Activated CD4-positive, alpha-beta T cell treated with anti-CD3 and anti-CD28 coated beads for 24 hours (primary cell): ENCODE data around the gene PROM1.
A peak's percentile ranks its signal among the peaks of the same experiment; 100 is the strongest.

Source experiments
- DNase-seq, 2 donors: peaks; one replicate each; pipeline ENCODE4 v3.0.0-alpha.2; 2020; ENCODE audit warnings: low read depth in 2 of 2

The PROM1 gene

GRCh38 chr4:15988222-15988621 is 95.6 kb downstream of the PROM1 start:
- no peak for DNase-seq

GRCh38 chr4:15986907-15987306 is 96.9 kb downstream of the PROM1 start:
- DNase-seq: no peak

- no peak for DNase-seq
Measured at GRCh38 chr4:15983610-15984009, 100.2 kb downstream of the PROM1 start.

- DNase-seq: no peak
Measured at GRCh38 chr4:15982842-15983524, 100.8 kb downstream of the PROM1 start.

DNA sequence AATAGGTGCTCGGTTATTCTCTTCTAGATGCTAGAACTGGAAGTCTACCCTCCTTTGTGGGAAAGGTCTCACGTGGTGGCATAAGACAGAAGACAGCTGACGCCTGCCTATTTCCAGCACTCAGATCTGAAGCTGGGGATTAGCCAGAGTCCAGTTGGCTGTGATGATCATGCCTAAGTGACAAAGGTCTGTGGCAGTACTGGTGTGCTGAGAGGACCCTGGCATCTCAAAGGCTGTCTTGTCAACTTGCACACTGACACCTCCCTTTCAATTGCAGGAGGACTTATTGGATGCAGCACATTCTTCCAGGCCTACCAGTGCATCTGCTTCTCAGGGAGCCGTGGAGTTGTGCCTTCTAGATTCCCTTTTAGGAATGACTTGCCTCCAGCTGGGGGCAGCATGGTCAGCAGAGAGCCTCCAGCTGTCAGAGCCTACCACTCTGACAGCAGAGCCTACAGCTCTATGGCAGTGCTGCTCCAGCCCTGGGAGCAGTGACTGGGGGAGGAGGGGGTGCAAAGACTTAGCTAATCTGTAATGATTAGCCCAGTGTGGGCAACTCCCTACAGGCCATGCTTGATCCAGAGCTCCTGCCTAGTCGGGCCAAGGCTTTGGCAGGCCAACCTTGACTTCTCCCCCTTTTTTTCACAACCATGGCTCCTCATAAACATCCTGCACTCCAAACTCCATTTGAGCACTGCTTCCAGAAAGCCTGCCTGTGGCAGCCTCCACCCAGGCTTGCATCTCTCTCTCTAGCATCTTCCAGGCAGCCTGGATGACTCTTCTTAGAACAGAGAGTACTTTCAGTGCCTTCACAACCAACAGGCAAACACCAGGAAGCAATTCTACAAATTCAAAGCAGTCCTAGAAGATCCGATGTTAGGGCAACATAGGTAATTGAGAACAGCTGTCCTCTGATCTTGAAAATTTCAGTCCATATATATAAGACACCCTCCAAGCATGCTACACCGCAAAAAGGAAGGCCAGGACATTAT is 107.1 kb downstream of the PROM1 start:
- DNase-seq: no peak

DNA sequence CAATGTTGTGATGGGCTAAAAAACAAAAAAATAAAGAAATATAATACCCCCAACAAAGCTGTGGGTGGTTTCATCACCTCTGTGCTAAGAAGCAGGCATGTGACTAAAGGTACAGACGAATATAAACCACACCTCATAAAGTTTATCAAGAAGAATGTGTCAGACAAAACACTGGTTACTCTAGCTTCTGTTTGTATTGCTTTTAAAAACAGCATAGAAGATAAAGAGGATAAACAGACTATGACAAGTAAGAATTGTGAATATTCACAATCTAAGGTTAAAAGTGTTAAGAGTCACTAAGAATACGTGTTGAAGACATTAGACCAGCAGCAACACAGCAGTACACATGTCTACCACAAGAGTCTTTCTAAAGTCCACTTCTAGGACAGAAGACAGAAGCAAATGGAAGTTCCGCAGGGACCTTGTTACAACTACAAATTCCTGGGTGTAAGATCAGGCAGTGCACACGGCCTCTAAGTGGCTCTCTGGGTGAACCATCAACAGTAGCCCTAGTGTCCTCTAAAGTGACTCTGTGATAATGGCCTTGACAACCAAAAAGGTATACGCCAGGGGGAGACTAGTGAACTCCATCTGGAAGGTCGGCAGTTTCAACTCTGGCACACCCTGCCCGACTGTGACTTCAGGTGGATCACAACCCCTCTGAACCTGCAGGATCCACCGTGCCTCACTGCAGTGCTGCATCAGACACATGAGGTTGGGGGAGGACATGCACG is 112.6 kb downstream of the PROM1 start:
- no peak for DNase-seq

DNA sequence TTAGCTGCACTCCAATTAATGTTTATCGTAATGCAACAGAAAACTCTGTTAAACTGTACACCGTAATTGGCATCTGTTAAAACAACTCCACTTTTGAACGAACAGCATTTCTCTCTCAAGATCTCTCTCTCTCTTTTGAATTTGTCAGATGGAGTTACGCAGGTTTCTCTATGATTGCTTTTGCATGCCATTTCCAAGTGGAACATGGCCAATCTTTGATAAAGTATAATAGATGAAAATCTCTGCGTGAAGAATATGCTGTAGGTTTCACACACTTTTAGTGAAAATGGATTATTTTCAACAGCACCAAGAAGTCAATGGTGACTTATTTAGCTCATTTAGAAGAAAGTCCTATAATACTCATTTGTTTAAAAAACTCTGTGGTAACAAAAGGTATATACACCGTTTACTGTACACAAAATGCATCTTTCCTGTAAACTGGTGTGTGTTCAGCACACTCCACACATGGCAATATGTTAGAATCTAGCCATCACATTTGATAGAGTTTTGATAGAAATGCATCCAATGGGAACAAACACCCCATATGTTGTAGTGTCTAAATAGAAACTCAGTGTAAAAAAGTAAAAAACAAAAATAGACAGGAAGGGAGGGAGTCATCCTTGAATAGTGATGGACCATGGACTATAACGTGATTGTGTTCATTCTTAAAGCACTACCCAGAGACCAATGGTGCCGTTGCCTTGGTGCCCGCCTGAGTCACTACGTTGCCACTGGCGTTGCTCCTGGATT is 115.1 kb downstream of the PROM1 start:
- DNase-seq: no peak

DNA sequence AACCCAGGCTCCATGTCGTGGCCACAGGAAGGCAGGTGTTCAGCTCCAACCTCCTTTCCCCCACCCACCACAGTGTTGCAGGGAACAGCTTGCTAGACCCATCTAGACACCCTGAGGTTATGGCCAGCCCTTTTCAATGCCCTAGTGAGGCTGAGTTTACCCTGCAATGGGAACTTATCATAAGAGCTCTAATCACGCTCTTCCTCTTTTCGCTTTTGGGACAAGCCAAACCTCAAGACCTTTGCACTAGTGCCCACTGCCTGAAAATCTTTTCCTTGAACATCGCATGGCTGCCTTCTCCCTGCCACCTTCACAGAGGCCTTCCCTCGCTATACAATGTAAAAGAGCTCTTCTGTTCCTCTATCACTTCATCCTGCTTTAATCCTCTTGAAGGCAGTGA is 118.5 kb downstream of the PROM1 start:
- no peak for DNase-seq

- DNase-seq: no peak
Measured at GRCh38 chr4:15964159-15964558, 119.7 kb downstream of the PROM1 start.

- DNase-seq: peak in 1 of 2 donors; percentile 19
Measured at GRCh38 chr4:15963576-15963975, 120.2 kb downstream of the PROM1 start.

DNA sequence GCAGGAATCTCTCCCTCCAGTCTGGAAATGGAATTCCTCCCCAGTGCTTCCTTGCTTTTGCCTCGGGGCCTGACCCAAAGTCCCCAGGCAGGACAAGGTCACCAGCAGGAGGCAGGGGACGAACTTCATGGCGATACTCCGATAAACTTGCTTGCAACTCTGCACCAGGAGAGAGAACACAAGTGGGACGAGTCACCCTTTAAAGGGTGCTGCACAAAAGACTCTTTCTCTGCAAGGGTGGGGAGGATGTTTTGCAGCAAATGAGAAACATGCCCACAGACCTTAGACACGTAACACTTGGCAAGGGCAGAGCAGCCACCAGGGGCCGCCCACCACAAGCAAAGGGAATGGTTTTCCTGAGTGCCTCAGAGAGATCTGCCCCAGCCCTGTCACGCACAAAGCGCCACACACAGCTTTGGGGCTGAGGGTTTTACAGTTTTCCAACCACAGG is 120.8 kb downstream of the PROM1 start, which contains the start of gene FGFBP2:
TSS of gene FGFBP2 (minus strand) at position 175 of the 451 bp plus-strand sequence. CDS start at position 129, 46 bp downstream.
- peak; percentile 31 to 49 for DNase-seq

DNA sequence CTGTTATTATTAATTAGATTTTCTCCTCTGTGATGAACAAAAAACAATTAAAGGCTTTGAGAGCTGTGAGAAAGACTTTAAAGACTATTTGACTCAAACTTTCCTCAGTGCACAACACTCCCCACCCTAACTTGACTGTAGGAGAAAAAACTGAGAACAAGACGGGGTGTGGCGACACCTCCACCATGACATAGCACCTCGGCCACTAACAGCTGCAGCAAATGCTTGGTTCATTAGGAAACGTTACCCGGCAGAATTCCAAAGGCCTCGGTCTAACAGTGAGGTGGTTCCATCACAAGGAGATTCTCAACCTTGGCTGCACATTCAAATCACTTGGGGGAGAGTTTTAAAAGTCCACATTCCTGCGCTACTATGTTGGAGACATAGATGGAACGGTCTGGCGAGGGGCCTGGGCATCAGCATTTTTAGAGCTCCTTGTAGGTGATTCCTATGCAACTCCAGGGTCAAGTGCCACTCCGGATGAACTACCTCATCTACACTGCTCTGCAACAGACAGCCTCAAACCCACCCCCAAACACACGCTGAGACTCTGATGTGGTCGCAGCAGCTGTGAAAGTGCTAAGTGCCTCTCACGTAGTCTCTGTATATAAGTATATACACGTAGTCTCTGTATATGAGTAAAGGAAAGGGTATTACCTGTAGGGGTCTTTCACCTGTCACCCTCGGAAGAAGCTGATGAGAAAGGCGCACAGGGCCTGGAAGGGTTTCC is 121.9 kb downstream of the PROM1 start:
- DNase-seq: no peak

DNA sequence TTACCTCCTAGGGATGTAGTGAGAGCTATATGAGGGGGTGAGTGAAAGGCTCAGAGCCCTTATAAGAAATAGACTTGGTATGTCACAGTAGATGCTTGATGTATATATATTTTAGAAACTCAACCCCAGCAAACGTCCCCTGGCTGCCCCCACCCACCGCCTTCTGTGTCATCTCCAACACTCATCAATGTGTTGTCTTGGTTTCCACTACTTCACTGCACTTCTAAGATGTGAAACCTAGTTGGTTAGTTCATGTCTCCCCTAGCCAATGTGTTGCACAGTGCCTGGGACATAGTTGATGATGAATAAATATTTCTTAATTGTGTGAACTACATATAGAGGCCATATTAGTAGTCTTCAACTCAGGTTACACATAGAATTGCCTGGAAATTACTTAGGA is 125.3 kb downstream of the PROM1 start:
- no peak for DNase-seq

DNA sequence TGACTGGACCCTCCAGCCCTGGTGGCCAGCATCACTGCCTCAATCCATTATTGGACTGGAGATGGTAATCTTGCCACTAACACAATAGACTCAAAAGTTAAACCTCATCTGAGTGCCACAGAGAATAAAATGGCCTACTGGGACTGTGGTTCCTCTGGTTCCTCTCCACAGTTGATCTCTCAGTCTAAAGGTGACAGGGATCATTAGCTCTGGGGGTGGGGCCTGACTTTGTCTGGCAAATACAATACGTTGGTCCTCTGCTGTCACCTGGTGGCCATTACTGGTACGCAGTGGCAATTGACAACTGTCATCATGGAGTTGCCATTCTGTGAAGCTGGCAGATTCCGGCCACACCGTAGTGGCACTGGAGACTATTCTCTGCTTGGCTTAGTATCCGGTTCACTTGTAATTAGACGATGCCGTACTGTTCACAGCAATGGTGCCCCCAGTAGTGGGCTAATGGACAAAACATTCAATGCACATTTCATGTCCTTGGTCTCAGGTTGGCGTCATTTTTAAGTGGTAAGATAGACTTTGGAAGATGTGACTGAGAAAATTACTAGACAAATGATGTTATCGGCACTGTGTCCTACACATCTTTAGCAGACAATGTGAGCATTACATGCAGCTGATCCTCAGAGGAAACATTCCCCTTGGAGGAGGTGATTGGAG is 127.5 kb downstream of the PROM1 start:
- DNase-seq: peak; percentile 74 to 79

DNA sequence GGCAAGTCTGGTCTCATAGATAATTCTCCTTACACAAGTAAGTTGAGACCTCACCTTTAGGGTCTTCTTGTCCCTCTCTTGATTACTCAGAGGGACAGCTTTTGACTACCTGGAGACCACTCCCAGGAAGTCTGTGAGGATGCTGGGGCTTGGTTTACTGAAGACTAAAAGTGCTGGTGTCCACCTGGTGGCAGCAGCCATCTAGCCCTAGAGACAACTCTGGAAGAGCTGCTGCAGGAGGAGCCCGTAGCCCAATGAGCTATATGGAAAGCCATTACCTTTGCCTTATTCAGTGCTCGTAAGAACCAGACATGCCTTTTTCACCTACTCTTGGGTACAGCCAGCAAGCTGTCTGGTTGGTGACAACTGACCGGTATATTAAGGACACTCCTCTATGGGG is 128.2 kb downstream of the PROM1 start:
- DNase-seq: no peak

- no peak for DNase-seq
Measured at GRCh38 chr4:15953625-15954024, 130.2 kb downstream of the PROM1 start.

GRCh38 chr4:15951781-15952180 is 132.0 kb downstream of the PROM1 start:
- DNase-seq: no peak

DNA sequence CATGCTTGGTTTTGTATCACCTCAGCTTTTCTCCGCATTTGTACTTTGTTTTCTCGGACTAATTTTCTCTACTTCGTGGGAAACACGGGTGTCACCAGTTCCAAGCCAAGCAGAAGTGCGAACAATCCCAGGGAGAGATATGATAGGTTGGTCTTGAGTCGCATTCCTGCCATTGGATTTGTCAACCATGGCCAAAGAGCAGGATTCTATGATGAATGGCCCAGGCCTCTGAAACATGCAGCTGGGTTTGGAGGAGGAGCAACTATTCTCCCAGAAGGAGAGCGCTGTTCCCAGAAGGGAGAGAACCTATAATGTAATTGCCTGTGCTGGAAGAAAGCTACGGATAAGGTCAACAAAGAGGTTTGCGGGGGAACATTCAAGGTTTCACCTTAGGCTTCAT is 135.0 kb downstream of the PROM1 start:
- no peak for DNase-seq

- no peak for DNase-seq
Measured at GRCh38 chr4:15947684-15948083, 136.1 kb downstream of the PROM1 start.

DNA sequence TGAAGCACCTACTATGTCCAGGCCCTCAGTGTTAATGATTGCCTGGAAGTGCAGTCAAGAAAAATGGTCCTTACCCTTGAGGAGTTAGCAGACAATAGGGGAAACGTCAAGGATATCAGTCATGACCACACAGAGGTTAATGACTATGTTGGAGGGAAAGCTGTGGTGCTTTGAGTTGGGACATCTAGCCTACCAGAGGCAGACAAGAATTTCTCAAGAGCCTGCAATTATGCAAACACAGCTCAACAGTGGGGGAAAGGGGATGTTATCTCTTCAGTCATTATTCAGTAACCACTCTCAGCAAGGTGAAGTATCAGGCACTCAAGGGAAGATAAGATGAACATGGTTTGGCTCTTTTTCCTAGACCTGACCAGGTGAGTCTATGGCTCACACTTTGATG is 138.3 kb downstream of the PROM1 start:
- DNase-seq: no peak
